H9 (cell line): ENCODE measurements around the gene C16orf95. TPM values are rescaled to one million over a fixed set of nuclear protein-coding genes. Genes with fewer than 3 reads are reported as not detected.

Experiments
- DNase-seq: peaks from one replicate; pipeline ENCODE4 v3.0.0-alpha.2; 2017
- H2AFZ ChIP-seq: one replicate; pipeline ENCODE4 v1.6.1; 2013; ENCODE audit warnings: mild to moderate bottlenecking, low read length, control low read depth, moderate library complexity
- H2AK5ac ChIP-seq: 2 replicates; pipeline ENCODE4 v1.6.1; 2013; ENCODE audit warnings: low read length, control low read depth, mixed read lengths; ENCODE audit not compliant: insufficient read length
- H2BK120ac ChIP-seq: one replicate; pipeline ENCODE4 v1.6.1; 2013; ENCODE audit warnings: low read depth, mild to moderate bottlenecking, low read length, control low read depth, inconsistent platforms; ENCODE audit not compliant: poor library complexity, severe bottlenecking
- H2BK12ac ChIP-seq: 2 replicates; pipeline ENCODE4 v1.6.1; 2013; ENCODE audit warnings: low read length, control low read depth, mixed read lengths, low read depth; ENCODE audit not compliant: insufficient read length
- H2BK15ac ChIP-seq: 2 replicates; pipeline ENCODE4 v1.6.1; 2013; ENCODE audit warnings: low read depth, low read length, control low read depth
- H2BK20ac ChIP-seq: one replicate; pipeline ENCODE4 v1.6.1; 2013; ENCODE audit warnings: low read depth, mild to moderate bottlenecking, low read length, control low read depth, inconsistent platforms; ENCODE audit not compliant: poor library complexity, severe bottlenecking
- H2BK5ac ChIP-seq: 2 replicates; pipeline ENCODE4 v1.6.1; 2013; ENCODE audit warnings: low read length, control low read depth, mixed read lengths; ENCODE audit not compliant: insufficient read length
- H3K14ac ChIP-seq: 2 replicates; pipeline ENCODE4 v1.6.1; 2013; ENCODE audit warnings: low read length, control low read depth; ENCODE audit not compliant: insufficient read depth
- H3K18ac ChIP-seq: 2 replicates; pipeline ENCODE4 v1.6.1; 2013; ENCODE audit warnings: low read depth, mild to moderate bottlenecking, mixed read lengths, low read length, control low read depth; ENCODE audit not compliant: insufficient read length
- H3K23ac ChIP-seq: 2 replicates; pipeline ENCODE4 v1.6.1; 2013; ENCODE audit warnings: low read length, control low read depth, mixed read lengths, low read depth; ENCODE audit not compliant: insufficient read length
- H3K23me2 ChIP-seq: 2 replicates; pipeline ENCODE4 v1.6.1; 2013; ENCODE audit warnings: low read depth, mild to moderate bottlenecking, mixed read lengths, low read length, control low read depth; ENCODE audit not compliant: insufficient read length, poor library complexity, severe bottlenecking
- H3K27ac ChIP-seq: 2 replicates; pipeline ENCODE4 v1.5.1; 2013; ENCODE audit warnings: low read length, control low read depth, mixed read lengths, low read depth; ENCODE audit not compliant: insufficient read length
- H3K27me3 ChIP-seq: 2 replicates; pipeline ENCODE4 v1.6.1; 2013; ENCODE audit warnings: low read length, control low read depth, inconsistent platforms; ENCODE audit not compliant: insufficient read depth
- H3K4ac ChIP-seq: 2 replicates; pipeline ENCODE4 v1.6.1; 2013; ENCODE audit warnings: low read depth, mild to moderate bottlenecking, control low read depth, inconsistent platforms, low read length, moderate library complexity
- H3K4me1 ChIP-seq: 2 replicates; pipeline ENCODE4 v1.6.1; 2013; ENCODE audit warnings: low read length, control low read depth, inconsistent platforms; ENCODE audit not compliant: insufficient read depth
- H3K4me2 ChIP-seq: 2 replicates; pipeline ENCODE4 v1.6.1; 2013; ENCODE audit warnings: low read length, control low read depth, mixed read lengths; ENCODE audit not compliant: insufficient read length, insufficient read depth
- H3K56ac ChIP-seq: 2 replicates; pipeline ENCODE4 v1.6.1; 2013; ENCODE audit warnings: low read depth, mild to moderate bottlenecking, mixed read lengths, low read length, control low read depth; ENCODE audit not compliant: insufficient read length
- H3K79me1 ChIP-seq: 2 replicates; pipeline ENCODE4 v1.6.1; 2013; ENCODE audit warnings: low read depth, mild to moderate bottlenecking, moderate library complexity, low read length, control low read depth, inconsistent platforms; ENCODE audit not compliant: insufficient read depth, poor library complexity, severe bottlenecking
- H3K79me2 ChIP-seq: 2 replicates; pipeline ENCODE4 v1.6.1; 2013; ENCODE audit warnings: low read length, control low read depth, inconsistent platforms; ENCODE audit not compliant: insufficient read depth
- H3K9ac ChIP-seq: 2 replicates; pipeline ENCODE4 v1.6.1; 2013; ENCODE audit warnings: low read length, control low read depth, mixed read lengths; ENCODE audit not compliant: insufficient read length; ENCODE audit errors: extremely low read depth
- H3K9me3 ChIP-seq: one replicate; pipeline ENCODE4 v1.6.1; 2013; ENCODE audit warnings: low read depth, low read length, inconsistent platforms; ENCODE audit not compliant: control insufficient read depth
- H3T11ph ChIP-seq: one replicate; pipeline ENCODE4 v1.6.1; 2013; ENCODE audit warnings: mild to moderate bottlenecking, low read length, control low read depth, inconsistent platforms
- H4K20me1 ChIP-seq: one replicate; pipeline ENCODE4 v1.6.1; 2013; ENCODE audit not compliant: control insufficient read depth, insufficient read length, insufficient read depth
- H4K5ac ChIP-seq: 2 replicates; pipeline ENCODE4 v1.6.1; 2013; ENCODE audit warnings: low read depth, mild to moderate bottlenecking, mixed read lengths, low read length, control low read depth; ENCODE audit not compliant: insufficient read length
- H4K8ac ChIP-seq: replicated peaks from 2 replicates; pipeline ENCODE4 v1.6.1; 2013; ENCODE audit warnings: low read length, control low read depth, mixed read lengths, low read depth; ENCODE audit not compliant: insufficient read length
- H4K91ac ChIP-seq: 2 replicates; pipeline ENCODE4 v1.6.1; 2013; ENCODE audit warnings: low read depth, mild to moderate bottlenecking, moderate library complexity, mixed read lengths, low read length, control low read depth; ENCODE audit not compliant: insufficient read length
- H3K27ac Mint-ChIP-seq, 3 experiments: 2 replicates in 2 of 3; 3 replicates in 1 of 3; pipeline ENCODE4 v1.8.0; 2020 to 2021; ENCODE audit warnings: mixed read lengths in 3 of 3, mild to moderate bottlenecking in 1 of 3, moderate library complexity in 1 of 3
- H3K27me3 Mint-ChIP-seq: 2 replicates; pipeline ENCODE4 v1.8.0; 2021; ENCODE audit warnings: low read depth, mild to moderate bottlenecking, moderate library complexity, mixed read lengths
- H3K36me3 Mint-ChIP-seq, 3 experiments: 2 replicates in 2 of 3; 3 replicates in 1 of 3; pipeline ENCODE4 v1.8.0; 2020 to 2021; ENCODE audit warnings: low read depth in 3 of 3, mixed read lengths in 3 of 3; ENCODE audit not compliant: insufficient read depth in 1 of 3
- H3K4me1 Mint-ChIP-seq, 2 experiments: 2 replicates each; pipeline ENCODE4 v1.8.0; 2020; ENCODE audit warnings: mixed read lengths in 2 of 2
- H3K4me3 Mint-ChIP-seq, 2 experiments: 2 replicates in 1 of 2; 3 replicates in 1 of 2; pipeline ENCODE4 v1.8.0; 2020 to 2021; ENCODE audit warnings: mild to moderate bottlenecking in 2 of 2, mixed read lengths in 2 of 2, moderate library complexity in 1 of 2
- H3K9me3 Mint-ChIP-seq, 2 experiments: 2 replicates in 1 of 2; 3 replicates in 1 of 2; pipeline ENCODE4 v1.8.0; 2020; ENCODE audit warnings: mild to moderate bottlenecking in 2 of 2, mixed read lengths in 2 of 2, moderate library complexity in 1 of 2
- WGBS: extraction: QIAGEN DNeasy Blood & Tissue Kit; methylation state at CpG from one replicate; pipeline ENCODE4 v1.1.7; 2013; ENCODE audit warnings: missing lambda C conversion rate, low lambda C conversion rate, mixed read lengths; ENCODE audit not compliant: insufficient read length; ENCODE audit errors: extremely low coverage; 5-methylcytosine and 5-hydroxymethylcytosine counted together
- total RNA-seq: library from RNA; stranded (reverse); gene quantifications from 2 replicates; pipeline ENCODE4 v1.2.1, GENCODE V29; 2021
- TF ChIP-seq, protein P1 (sequence below): fragments of 200-600 bp; sonication (generic); conservative IDR thresholded peaks from 3 replicates; pipeline ENCODE4 v1.8.0; 2021; ENCODE audit warnings: antibody characterized with exemption, mild to moderate bottlenecking

Gene C16orf95
- total RNA-seq, 1 experiment from 2014 or later, result 5.6 TPM

GRCh38 chr16:87255866-87256265, 61.3 kb downstream of the C16orf95 start:
- Histone ChIP-seq H3K23me2 (no peaks in the 10 kb centered on the region), H2BK20ac (no peak overlapping the region), H3K4ac (no peak overlapping the region), H2AFZ (no peak overlapping the region), H3K27ac (no peak overlapping the region), H3K79me1 (no peaks in the 10 kb centered on the region), H3T11ph (no peak overlapping the region), H3K18ac (no peak overlapping the region), H3K4me2 (no peak overlapping the region), H4K5ac (no peak overlapping the region), H3K23ac (no peak overlapping the region), H4K91ac (no peak overlapping the region), H2BK15ac (no peak overlapping the region), H2BK5ac (no peak overlapping the region), H4K8ac (no peak overlapping the region), H3K27me3 (no peaks in the 10 kb centered on the region), H3K4me1 (no peaks in the 10 kb centered on the region), H3K9me3 (no peaks in the 10 kb centered on the region), H2BK120ac (no peak overlapping the region), H3K14ac (no peak overlapping the region; the same call in 1 of the 2 replicates), H3K9ac (no peak overlapping the region), H2AK5ac (no peak overlapping the region), H3K79me2 (no peaks in the 10 kb centered on the region), H4K20me1 (no peaks in the 10 kb centered on the region), H3K56ac (no peak overlapping the region), H2BK12ac (no peak overlapping the region)
- WGBS, result no CpG with 5 or more reads among the region's 13 CpGs
- H3K9me3 Mint-ChIP-seq, result peaks cover 3 to 5% of the 10 kb centered on the region in 2 experiments; a peak in 4 of 5 replicates
- H3K27ac Mint-ChIP-seq, result no peak overlapping the region
- peaks cover 3 to 11% of the 10 kb centered on the region in 2 experiments; a peak in 2 of 4 replicates for H3K4me1 Mint-ChIP-seq
- no peak for DNase-seq
- H3K4me3 Mint-ChIP-seq, result no peak overlapping the region
- peaks cover 1% of the 10 kb centered on the region; the same call in 1 of the 2 replicates for H3K27me3 Mint-ChIP-seq
- H3K36me3 Mint-ChIP-seq, result peaks cover 3 to 5% (median 4%) of the 10 kb centered on the region in 3 experiments; a peak in 4 of 7 replicates
- TF ChIP-seq, protein P1, sequence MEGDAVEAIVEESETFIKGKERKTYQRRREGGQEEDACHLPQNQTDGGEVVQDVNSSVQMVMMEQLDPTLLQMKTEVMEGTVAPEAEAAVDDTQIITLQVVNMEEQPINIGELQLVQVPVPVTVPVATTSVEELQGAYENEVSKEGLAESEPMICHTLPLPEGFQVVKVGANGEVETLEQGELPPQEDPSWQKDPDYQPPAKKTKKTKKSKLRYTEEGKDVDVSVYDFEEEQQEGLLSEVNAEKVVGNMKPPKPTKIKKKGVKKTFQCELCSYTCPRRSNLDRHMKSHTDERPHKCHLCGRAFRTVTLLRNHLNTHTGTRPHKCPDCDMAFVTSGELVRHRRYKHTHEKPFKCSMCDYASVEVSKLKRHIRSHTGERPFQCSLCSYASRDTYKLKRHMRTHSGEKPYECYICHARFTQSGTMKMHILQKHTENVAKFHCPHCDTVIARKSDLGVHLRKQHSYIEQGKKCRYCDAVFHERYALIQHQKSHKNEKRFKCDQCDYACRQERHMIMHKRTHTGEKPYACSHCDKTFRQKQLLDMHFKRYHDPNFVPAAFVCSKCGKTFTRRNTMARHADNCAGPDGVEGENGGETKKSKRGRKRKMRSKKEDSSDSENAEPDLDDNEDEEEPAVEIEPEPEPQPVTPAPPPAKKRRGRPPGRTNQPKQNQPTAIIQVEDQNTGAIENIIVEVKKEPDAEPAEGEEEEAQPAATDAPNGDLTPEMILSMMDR, result no peak
